Lower leg skin (tissue), 3 donors: Measurements from ENCODE around the gene FAM171A1.

Experiments
- POLR2A ChIP-seq, 2 donors: fragments of 450-650 bp; IDR thresholded peaks; one replicate each; pipeline ENCODE4 v1.6.1; 2016 to 2017; ENCODE audit warnings: antibody characterized with exemption in 2 of 2, mild to moderate bottlenecking in 1 of 2, moderate library complexity in 1 of 2
- TF ChIP-seq, protein P1 (sequence below), 3 donors: fragments of 450-650 bp; IDR thresholded peaks; one replicate each; pipeline ENCODE4 v1.5.1; 2016; ENCODE audit warnings: antibody characterized with exemption in 3 of 3, mild to moderate bottlenecking in 3 of 3, moderate library complexity in 2 of 3

DNA sequence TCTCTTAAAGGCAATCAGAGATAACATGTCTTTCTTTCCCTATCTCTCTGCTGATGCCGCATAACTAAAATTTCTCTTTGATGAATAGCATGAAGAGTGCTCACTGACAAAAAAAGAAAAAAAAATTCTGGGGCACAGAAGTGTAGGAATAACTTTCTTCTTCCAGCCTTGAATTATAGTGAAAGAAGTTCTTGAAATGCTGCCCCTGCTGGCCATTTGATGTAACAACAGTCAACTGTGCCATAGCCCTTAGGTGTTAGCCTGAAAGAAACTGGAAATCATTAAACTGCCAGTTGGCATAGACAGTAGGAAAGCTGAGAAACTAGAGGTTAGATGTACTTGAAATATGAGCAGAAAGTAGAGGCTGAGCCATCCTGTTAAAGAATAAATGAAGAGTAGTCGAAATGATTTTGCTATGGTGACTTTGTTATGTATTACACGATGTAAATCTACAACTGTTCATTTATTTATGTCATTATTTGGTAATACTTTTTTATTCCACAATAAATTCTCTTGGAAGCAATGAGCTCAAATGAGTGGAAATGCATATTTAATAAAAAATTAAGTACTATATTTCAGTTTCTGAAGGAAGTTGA lies 48.3 kb upstream of the FAM171A1 start:
- TF ChIP-seq, protein P1, sequence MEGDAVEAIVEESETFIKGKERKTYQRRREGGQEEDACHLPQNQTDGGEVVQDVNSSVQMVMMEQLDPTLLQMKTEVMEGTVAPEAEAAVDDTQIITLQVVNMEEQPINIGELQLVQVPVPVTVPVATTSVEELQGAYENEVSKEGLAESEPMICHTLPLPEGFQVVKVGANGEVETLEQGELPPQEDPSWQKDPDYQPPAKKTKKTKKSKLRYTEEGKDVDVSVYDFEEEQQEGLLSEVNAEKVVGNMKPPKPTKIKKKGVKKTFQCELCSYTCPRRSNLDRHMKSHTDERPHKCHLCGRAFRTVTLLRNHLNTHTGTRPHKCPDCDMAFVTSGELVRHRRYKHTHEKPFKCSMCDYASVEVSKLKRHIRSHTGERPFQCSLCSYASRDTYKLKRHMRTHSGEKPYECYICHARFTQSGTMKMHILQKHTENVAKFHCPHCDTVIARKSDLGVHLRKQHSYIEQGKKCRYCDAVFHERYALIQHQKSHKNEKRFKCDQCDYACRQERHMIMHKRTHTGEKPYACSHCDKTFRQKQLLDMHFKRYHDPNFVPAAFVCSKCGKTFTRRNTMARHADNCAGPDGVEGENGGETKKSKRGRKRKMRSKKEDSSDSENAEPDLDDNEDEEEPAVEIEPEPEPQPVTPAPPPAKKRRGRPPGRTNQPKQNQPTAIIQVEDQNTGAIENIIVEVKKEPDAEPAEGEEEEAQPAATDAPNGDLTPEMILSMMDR (IDR thresholded peaks at IDR 0.05) = no peak
- no peak for TF ChIP-seq POLR2A (IDR thresholded peaks at IDR 0.05)
